GM12892 (cell line): ENCODE results near the gene TMEM50B.

Experiments
- DNase-seq: peaks from one replicate; pipeline ENCODE4 v3.0.0; 2011; ENCODE audit not compliant: insufficient read length
- FAIRE-seq: peaks from 2 replicates; lab custom pipeline; 2011; peaks lifted over from hg19 to GRCh38; lab: Jason Lieb, UNC
- POLR2A ChIP-seq: IDR thresholded peaks from 2 replicates; pipeline ENCODE4 v1.6.1; 2011; ENCODE audit warnings: low read depth, low read length, control low read depth
- POLR2AphosphoS5 ChIP-seq: IDR thresholded peaks from 2 replicates; pipeline ENCODE4 v1.6.1; 2011; ENCODE audit warnings: low read depth, low read length, control low read depth
- TAF1 ChIP-seq: IDR thresholded peaks from 2 replicates; pipeline ENCODE4 v1.6.1; 2011; ENCODE audit warnings: low read depth, mild to moderate bottlenecking, control low read depth, low read length, borderline replicate concordance

The TMEM50B gene

DNA sequence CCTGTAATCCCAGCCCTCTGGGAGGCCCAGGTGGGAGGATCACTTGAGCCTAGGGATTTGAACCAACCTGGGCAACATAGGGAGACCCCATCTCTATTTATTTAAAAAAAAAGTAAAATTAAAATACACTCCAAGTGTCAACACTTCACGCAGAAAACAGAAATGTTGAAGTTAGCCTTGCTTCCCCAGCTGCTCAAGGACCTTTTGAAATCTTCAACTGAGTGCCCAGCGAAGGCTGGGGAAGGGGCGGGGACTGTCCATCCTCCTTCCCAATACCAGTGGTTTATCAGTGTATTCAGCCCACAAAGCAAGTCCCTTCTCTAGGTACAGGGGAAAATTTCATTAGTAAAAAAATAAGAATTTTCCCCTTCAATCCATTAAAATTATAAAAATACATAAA is 14.0 kb upstream of the TMEM50B start:
- FAIRE-seq (no peak), DNase-seq (no peak)
- no peak for TF ChIP-seq POLR2AphosphoS5

DNA sequence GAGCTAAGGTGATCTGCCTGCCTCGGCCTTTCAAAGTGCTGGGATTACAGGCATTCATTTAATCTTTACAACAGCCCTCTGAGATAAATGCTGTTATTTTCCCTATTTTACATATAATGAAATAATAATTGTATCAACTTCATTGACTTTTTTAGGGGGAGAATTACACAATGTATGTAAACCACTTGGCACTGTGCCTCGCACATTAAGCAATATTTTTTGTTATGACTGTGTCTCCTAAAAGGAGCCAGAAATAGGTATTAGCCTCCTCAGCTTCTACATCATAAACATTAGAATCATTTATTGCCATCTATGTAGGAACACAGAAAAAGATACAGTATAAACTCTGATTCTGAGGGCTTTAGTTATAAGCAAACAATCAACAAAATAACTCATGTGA is 12.8 kb upstream of the TMEM50B start:
- DNase-seq, result no peak
- FAIRE-seq, result no peak
- TF ChIP-seq POLR2AphosphoS5, result no peak
- TF ChIP-seq POLR2A, result no peak
- no peak for TF ChIP-seq TAF1

DNA sequence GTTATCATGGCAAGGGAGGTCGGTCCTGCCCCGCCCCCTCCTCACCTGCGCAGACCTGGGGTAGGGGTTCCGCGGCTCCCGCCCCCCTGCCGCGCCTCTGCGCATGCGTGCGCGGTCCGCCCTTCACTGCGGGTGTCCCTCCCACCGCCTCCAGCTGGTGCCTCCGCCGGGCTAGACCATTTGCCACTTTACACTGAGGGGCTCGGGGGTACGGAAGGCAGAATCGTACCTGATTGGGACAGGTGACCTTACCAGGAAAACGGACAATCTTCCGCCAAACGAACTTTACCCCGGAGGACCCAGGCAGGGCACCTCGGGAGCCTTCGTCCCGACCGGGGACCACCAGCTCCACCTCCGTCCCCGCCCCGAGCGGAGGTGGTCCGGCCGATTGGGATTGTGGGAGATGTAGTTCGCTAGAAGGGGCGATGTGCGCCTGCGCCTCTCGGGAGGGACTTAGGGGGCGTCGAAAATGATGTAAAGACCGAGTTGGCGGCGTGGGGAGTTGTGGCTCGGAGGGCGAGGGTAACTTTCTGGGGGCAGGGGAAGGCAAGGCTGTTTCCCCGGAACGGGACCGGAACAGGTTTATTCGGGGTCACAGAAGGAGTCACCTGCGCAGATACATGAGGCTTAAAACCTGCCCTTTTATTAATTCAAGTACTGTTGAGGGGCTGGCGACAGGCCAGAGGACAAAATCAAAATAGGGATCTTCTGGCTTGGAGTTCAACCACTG is 11.8 kb upstream of the TMEM50B start, which contains the start of gene DNAJC28:
TSS of gene DNAJC28 (minus strand) at position 344 of the 730 bp plus-strand sequence. CDS start 2,323 bp downstream, outside the sequence.
- DNase-seq, result peak; percentile 94
- peak; percentile 99 for FAIRE-seq

DNA sequence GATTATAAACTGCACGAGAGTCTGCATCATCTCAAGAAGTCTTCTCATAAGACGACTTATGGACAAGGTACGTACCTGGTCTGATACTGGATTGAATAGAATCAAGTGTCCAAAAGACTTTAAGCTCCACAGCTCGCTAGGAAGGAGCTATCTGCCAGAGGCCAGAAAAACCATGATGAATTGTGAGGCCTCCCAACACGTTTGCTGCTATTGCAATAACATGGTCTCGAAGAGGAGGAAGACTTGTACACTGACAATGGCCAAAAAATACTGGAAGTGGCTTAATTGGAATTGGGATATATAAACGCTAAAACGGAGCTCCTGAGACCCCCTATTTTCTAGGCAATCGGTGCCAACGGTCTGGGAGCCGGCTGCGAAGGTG is 11.2 kb upstream of the TMEM50B start:
- FAIRE-seq (no peak), DNase-seq (no peak)
- TF ChIP-seq POLR2A (no peak), TAF1 (no peak), POLR2AphosphoS5 (no peak)

More for the DNA sequence above, 11.8 kb upstream of the TMEM50B start, which contains the start of gene DNAJC28:
- TF ChIP-seq TAF1 (no peak), POLR2AphosphoS5 (no peak), POLR2A (peak; percentile 36; the same call in 1 of the 2 replicates)

DNA sequence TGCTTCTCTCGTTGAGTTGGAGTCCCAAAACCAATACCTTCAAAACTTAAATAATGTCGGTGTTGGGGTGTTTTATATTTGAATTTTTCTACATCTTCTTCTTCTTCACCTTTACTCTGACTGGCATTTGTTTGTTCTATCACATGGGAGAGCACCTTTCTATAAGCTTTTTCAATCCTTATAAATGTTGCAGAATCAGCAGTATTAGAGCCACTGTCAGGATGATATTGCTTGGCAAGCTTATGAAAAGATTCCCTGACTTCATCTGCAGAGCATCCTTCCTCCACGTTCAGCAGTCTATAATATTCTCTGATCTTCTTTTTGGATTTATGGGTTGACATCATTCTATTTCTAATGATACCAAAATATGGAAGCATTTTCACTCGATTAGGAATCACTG is 9.2 kb upstream of the TMEM50B start:
- TF ChIP-seq TAF1 (no peak), POLR2A (no peak), POLR2AphosphoS5 (no peak)
- DNase-seq, result no peak
- FAIRE-seq, result no peak

DNA sequence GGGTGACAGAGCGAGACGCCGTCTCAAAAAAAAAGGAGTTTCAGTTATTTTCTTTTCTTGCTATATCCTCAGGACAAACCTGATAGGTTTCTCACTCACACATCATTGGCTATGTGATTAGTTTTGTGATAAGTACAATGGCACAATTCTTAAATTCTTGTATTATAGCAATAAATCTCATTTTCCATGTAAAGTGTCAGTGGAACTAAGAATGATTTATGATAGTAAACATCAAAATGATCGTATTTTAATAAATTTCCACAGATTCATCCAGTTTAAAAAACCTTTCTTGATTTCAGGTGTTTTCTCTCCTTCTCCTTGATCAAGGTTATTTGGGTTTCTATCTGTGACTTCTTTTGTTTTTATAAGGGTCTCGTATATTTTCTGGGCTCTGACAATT is 8.2 kb upstream of the TMEM50B start:
- no peak for DNase-seq
- no peak for FAIRE-seq
- no peak for TF ChIP-seq POLR2AphosphoS5
- TF ChIP-seq TAF1, result no peak
- no peak for TF ChIP-seq POLR2A

DNA sequence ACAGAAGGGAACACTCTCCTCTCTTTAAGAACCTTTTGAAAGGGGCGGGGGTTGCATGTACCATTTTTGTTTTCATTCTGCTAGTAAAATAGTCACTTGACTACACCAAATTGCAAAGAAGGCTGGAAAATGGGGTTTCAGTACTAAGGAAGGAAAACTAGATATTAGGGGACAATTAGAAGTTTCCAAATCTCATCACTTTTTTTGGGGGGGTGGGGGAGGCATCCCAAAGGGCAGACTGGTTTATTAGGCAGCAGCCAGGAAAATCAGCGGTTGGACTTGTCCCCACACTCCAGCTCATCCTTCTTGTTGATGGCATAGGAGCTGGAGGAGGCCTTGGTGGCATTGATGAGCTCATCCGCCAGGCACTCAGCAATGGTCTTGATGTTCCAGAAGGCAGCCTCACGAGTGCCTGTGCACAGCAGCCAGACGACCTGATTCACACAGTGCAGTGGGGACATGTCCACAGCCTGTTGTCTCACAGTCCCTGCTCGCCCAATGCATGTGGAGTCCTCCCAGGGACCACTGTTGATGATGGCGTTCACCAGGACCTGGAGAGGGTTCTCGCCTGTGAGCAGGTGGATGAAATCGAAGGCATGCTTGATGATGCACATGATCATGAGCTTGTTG is 1.7 kb upstream of the TMEM50B start:
- TF ChIP-seq POLR2AphosphoS5 (no peak), TAF1 (no peak), POLR2A (no peak)
- no peak for FAIRE-seq

DNA sequence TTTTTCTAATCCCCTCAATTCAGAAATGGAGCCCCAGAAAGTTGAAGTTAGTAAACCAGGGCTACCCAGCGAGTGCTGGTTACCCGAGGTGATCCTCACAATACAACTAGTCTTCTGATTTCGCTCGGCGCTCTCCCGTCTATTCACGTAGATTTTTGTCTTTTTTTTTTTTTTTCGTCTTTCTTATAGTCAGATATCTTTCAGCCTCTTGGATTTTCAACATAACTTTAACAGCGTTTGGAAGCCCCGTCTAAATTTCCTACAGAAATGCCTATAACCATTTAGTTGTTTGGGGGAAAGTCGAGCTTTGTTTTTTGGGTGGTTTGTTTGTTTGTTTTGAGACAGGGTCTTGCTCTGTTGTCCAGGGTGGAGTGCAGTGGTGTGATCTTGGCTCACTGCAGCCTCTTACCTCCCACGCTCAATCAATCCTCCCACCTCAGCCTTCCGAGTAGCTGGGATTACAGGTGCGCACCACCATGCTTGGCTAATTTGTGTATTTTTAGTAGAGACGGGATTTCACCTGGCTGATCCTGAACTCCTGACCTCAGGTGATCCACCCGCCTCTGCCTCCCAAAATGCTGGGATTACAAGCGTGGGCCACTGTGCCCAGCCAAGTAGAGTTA is 818 bp upstream of the TMEM50B start:
- FAIRE-seq (no peak), DNase-seq (no peak)
- TF ChIP-seq POLR2AphosphoS5, result no peak
- TF ChIP-seq TAF1, result no peak
- no peak for TF ChIP-seq POLR2A

More for the DNA sequence above, 1.7 kb upstream of the TMEM50B start:
- DNase-seq, result no peak

DNA sequence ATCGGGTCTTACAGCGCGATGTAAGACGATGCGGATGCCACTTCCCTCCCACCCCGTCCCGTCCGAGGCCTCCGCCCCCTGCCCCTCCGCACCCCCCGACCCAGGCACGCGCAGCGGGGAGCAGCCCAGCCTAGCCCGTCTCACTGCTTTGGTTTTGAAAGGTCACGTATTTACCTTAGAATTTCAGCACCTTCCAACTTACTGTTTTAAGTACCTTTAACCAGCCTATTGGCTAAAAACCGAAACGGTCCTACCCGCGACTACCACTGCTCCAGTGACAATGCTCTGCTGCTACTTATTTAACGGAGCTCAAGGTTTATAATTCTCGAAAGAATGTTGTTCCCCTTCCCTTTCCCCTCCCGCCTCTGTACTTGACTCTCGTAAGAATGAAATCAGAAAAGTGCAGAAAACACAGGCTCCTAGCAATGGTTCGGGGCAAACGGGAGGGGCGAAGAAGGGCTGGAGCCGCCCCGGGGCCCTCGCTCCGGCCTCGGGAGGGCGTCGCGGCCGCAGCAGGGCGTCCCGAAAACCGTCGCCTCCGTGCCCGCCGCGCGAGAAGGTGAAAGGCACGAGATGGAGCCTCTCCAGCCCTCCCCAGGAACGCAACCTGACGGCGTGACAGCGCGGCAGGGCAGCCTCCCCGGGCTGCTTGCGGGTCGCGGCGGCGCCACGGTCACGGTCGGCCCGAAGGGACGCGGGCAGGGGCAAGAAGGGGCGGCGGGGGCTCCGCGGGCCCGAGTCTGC is 667 bp downstream of the TMEM50B start:
- DNase-seq, result peak; percentile 48
- no peak for FAIRE-seq

DNA sequence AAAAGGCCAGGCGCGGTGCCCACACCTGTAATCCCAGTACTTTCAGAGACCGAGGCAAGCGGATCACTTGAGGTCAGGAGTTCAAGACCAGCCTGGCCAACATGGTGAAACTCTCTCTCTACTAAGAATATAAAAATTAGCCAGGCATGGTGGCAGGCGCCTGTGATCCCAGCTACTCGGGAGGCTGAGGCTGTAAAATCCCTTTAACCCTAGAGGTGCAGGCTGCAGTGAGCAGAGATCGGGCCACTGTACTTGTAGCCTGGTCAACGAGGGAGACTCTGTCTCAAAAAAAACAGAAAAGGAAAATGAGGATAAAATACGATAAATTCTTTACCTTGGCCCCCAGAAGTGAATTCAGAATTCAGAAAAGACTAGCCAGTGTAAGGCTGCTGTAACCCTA is 1.6 kb downstream of the TMEM50B start:
- DNase-seq (no peak), FAIRE-seq (no peak)
- TF ChIP-seq POLR2AphosphoS5, result no peak
- TF ChIP-seq TAF1, result no peak
- no peak for TF ChIP-seq POLR2A

More for the DNA sequence above, 667 bp downstream of the TMEM50B start:
- TF ChIP-seq TAF1, result no peak
- no peak for TF ChIP-seq POLR2A
- no peak for TF ChIP-seq POLR2AphosphoS5

DNA sequence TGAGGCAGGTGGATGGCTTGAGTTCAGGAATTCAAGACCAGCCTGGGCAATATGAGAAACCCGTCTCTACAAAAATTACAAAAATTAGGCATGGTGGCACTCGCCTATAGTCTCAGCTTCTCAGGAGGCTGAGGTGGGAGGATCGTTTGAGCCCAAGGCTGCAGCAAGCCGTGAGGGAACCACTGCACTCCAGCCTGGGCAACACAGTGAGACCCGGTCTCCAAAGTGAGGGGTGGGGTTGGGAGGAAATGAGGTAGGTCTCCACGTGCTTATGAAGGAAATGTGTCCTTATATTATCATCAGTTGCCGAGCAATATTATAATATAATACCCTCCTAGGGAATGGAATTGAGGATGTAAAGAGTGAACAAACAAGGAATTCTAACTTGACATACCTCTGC is 2.7 kb downstream of the TMEM50B start:
- no peak for TF ChIP-seq TAF1
- no peak for TF ChIP-seq POLR2A
- TF ChIP-seq POLR2AphosphoS5, result no peak
- no peak for DNase-seq
- no peak for FAIRE-seq
